NB4 (cell line): ENCODE measurements around the gene PLEKHM2.

Source experiments
- DNase-seq: peaks from one replicate; pipeline ENCODE4 v3.0.0; 2010; ENCODE audit warnings: low read depth
- H3K4me3 ChIP-seq: one replicate; pipeline ENCODE4 v1.5.1; 2011; ENCODE audit warnings: mild to moderate bottlenecking, low read depth, low read length, moderate library complexity
- MYC ChIP-seq: IDR thresholded peaks from 2 replicates; pipeline ENCODE4 v1.6.1; 2011; ENCODE audit warnings: low read depth, low read length
- POLR2A ChIP-seq: IDR thresholded peaks from 2 replicates; pipeline ENCODE4 v1.6.1; 2011; ENCODE audit warnings: mild to moderate bottlenecking; ENCODE audit not compliant: insufficient read length; ENCODE audit errors: extremely low read depth
- TF ChIP-seq, protein P1 (sequence below): IDR thresholded peaks from 2 replicates; pipeline ENCODE4 v1.6.1; 2011; ENCODE audit warnings: low read depth, low read length
- TF ChIP-seq, protein P2 (sequence below): IDR thresholded peaks from one replicate; pipeline ENCODE4 v1.5.1; 2012; ENCODE audit warnings: low read depth, low read length

Gene PLEKHM2

DNA sequence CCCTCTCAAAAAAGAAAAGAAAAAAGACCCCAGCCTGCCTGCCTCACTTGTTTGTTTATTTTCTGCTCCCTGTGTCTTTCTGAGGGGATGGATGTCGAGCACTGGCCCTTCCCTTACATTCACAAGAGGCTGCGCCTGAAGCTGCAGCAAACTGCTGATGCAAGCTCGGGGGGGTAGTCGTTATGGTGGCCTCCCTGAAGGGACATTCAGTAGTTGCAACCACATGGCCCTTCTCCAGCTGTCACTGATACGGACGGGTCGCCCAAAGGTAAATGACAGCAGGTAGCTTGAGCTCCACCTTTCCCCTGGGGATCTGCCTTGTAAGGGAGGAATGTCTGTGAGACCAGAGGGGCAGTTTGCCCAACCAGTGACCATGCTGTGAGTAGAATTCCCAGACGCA lies 17.7 kb downstream of the PLEKHM2 start:
- TF ChIP-seq, protein P1, sequence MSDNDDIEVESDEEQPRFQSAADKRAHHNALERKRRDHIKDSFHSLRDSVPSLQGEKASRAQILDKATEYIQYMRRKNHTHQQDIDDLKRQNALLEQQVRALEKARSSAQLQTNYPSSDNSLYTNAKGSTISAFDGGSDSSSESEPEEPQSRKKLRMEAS: no peak
- TF ChIP-seq MYC: no peak
- TF ChIP-seq POLR2A: no peak
- TF ChIP-seq, protein P2, sequence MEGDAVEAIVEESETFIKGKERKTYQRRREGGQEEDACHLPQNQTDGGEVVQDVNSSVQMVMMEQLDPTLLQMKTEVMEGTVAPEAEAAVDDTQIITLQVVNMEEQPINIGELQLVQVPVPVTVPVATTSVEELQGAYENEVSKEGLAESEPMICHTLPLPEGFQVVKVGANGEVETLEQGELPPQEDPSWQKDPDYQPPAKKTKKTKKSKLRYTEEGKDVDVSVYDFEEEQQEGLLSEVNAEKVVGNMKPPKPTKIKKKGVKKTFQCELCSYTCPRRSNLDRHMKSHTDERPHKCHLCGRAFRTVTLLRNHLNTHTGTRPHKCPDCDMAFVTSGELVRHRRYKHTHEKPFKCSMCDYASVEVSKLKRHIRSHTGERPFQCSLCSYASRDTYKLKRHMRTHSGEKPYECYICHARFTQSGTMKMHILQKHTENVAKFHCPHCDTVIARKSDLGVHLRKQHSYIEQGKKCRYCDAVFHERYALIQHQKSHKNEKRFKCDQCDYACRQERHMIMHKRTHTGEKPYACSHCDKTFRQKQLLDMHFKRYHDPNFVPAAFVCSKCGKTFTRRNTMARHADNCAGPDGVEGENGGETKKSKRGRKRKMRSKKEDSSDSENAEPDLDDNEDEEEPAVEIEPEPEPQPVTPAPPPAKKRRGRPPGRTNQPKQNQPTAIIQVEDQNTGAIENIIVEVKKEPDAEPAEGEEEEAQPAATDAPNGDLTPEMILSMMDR: no peak
- H3K4me3 ChIP-seq: no peak overlapping the region
- DNase-seq: no peak

- H3K4me3 ChIP-seq: no peak overlapping the region
- TF ChIP-seq POLR2A (no peak), MYC (no peak)
- TF ChIP-seq, protein P1: no peak
- TF ChIP-seq, protein P2: no peak
- DNase-seq: peak; percentile 24
Measured at GRCh38 chr1:15702722-15703550, 18.8 kb downstream of the PLEKHM2 start.

GRCh38 chr1:15703562-15703961 lies 19.4 kb downstream of the PLEKHM2 start:
- H3K4me3 ChIP-seq: no peak overlapping the region
- TF ChIP-seq POLR2A (no peak), MYC (no peak)
- TF ChIP-seq, protein P1: no peak
- TF ChIP-seq, protein P2: no peak
- no peak for DNase-seq

GRCh38 chr1:15704526-15705183 lies 20.5 kb downstream of the PLEKHM2 start:
- no peak overlapping the region for H3K4me3 ChIP-seq
- TF ChIP-seq, protein P1: no peak
- TF ChIP-seq POLR2A (no peak), MYC (no peak)
- TF ChIP-seq, protein P2: no peak
- no peak for DNase-seq

DNA sequence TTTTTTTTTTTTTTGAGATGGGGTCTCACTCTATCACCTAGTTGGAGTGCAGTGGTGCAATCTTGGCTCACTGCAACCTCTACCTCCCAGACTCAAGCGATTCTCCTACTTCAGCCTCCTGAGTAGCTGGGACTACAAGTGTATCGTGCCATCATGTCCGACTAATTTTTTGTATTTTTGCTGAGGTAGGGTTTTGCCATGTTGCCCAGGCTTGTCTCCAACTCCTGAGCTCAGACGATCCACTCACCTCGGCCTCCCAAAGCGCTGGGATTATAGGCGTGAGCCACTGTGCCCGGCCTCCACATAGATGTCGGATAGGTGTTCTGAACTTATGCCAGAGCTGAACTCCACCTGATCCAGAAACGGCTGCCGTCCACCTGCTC lies 21.1 kb downstream of the PLEKHM2 start:
- no peak for TF ChIP-seq POLR2A
- TF ChIP-seq, protein P1: no peak
- TF ChIP-seq MYC: no peak
- TF ChIP-seq, protein P2: no peak
- no peak overlapping the region for H3K4me3 ChIP-seq
- no peak for DNase-seq
